ENCODE data around the gene CCBE1.

DNA sequence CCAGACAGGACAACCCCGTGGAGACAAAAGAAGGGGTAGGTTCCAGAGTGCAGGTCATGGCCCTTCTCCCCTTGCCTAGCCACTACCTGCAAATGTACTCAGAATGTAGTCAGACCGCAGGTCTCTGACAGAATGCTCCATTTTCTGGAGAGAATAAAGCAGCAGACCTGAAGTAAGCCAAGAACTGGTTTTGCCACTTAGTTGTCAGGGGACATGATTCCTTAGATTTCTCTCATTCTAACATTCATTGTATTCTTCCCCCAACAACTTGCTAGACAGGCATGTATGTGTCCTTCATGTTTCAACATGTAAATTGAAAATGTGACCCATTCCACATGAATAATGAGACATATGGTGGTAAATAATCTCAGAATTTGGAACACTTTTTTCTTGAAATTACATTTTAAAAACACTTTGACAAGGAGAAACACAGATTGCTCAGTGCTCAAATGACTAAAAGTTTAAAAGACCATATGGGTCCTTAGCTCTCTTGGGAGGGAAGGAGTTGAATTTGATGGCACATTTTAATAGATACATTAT, 142.4 kb downstream of the CCBE1 start:
- TF ChIP-seq, protein P1, sequence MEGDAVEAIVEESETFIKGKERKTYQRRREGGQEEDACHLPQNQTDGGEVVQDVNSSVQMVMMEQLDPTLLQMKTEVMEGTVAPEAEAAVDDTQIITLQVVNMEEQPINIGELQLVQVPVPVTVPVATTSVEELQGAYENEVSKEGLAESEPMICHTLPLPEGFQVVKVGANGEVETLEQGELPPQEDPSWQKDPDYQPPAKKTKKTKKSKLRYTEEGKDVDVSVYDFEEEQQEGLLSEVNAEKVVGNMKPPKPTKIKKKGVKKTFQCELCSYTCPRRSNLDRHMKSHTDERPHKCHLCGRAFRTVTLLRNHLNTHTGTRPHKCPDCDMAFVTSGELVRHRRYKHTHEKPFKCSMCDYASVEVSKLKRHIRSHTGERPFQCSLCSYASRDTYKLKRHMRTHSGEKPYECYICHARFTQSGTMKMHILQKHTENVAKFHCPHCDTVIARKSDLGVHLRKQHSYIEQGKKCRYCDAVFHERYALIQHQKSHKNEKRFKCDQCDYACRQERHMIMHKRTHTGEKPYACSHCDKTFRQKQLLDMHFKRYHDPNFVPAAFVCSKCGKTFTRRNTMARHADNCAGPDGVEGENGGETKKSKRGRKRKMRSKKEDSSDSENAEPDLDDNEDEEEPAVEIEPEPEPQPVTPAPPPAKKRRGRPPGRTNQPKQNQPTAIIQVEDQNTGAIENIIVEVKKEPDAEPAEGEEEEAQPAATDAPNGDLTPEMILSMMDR (IDR thresholded peaks at IDR 0.05): no peak
- no peak for TF ChIP-seq POLR2A (IDR thresholded peaks at IDR 0.05)

Measured in adrenal gland (tissue), 5 donors.